Esophagus squamous epithelium (tissue), 4 donors: ENCODE measurements around the gene PYGB.

Experiments used
- POLR2A ChIP-seq, 4 donors: fragments of 450-650 bp; IDR thresholded peaks; one replicate each; pipeline ENCODE4 v1.6.1; 2017; ENCODE audit warnings: antibody characterized with exemption in 4 of 4, mild to moderate bottlenecking in 4 of 4, moderate library complexity in 3 of 4
- TF ChIP-seq, protein P1 (sequence below), 6 experiments: fragments of 450-650 bp in 4 of 6; fragments of 200-600 bp in 2 of 6; sonication (generic) in 2 of 6; IDR thresholded peaks; one replicate each; pipeline ENCODE4 v1.5.1; 2016 to 2019; ENCODE audit warnings: antibody characterized with exemption in 6 of 6, mild to moderate bottlenecking in 4 of 6, moderate library complexity in 4 of 6

GRCh38 chr20:25320035-25320800 is 72.3 kb downstream of the PYGB start:
- TF ChIP-seq, protein P1, sequence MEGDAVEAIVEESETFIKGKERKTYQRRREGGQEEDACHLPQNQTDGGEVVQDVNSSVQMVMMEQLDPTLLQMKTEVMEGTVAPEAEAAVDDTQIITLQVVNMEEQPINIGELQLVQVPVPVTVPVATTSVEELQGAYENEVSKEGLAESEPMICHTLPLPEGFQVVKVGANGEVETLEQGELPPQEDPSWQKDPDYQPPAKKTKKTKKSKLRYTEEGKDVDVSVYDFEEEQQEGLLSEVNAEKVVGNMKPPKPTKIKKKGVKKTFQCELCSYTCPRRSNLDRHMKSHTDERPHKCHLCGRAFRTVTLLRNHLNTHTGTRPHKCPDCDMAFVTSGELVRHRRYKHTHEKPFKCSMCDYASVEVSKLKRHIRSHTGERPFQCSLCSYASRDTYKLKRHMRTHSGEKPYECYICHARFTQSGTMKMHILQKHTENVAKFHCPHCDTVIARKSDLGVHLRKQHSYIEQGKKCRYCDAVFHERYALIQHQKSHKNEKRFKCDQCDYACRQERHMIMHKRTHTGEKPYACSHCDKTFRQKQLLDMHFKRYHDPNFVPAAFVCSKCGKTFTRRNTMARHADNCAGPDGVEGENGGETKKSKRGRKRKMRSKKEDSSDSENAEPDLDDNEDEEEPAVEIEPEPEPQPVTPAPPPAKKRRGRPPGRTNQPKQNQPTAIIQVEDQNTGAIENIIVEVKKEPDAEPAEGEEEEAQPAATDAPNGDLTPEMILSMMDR (IDR thresholded peaks at IDR 0.05) = no peak
- TF ChIP-seq POLR2A (IDR thresholded peaks at IDR 0.05) = no peak
